Transverse colon (tissue), 4 donors: ENCODE results near the gene CHIA. TPM values are rescaled to one million over a fixed set of nuclear protein-coding genes. Genes with fewer than 3 reads are reported as not detected.

Source experiments
- DNase-seq: peaks from one replicate; pipeline ENCODE4 v3.0.0-alpha.2; 2019
- H3K27ac ChIP-seq, 4 donors: fragments of 200-600 bp; sonication (generic); 2 replicates each; pipeline ENCODE4 v1.5.1; 2016 to 2018; ENCODE audit warnings: inconsistent platforms in 4 of 4
- H3K27me3 ChIP-seq: fragments of 200-600 bp; sonication (generic); 2 replicates; pipeline ENCODE4 v1.5.1; 2017; ENCODE audit warnings: inconsistent platforms
- H3K36me3 ChIP-seq, 4 donors: fragments of 200-600 bp; sonication (generic); 2 replicates each; pipeline ENCODE4 v1.5.1; 2017 to 2019; ENCODE audit warnings: inconsistent platforms in 4 of 4
- H3K4me1 ChIP-seq, 4 donors: fragments of 200-600 bp; sonication (generic); 2 replicates each; pipeline ENCODE4 v1.5.1; 2017 to 2020; ENCODE audit warnings: inconsistent platforms in 4 of 4
- H3K4me3 ChIP-seq, 4 donors: fragments of 200-600 bp; sonication (generic); 1 replicate in 1 of 4; 2 replicates in 3 of 4; pipeline versions ENCODE4 v1.5.1 to v1.6.1; 2017 to 2019; ENCODE audit warnings: inconsistent platforms in 4 of 4
- H3K9me3 ChIP-seq, 2 donors: fragments of 200-600 bp; sonication (generic); 2 replicates each; pipeline ENCODE4 v1.5.1; 2017 to 2019; ENCODE audit warnings: inconsistent platforms in 2 of 2
- CTCF ChIP-seq, 5 experiments: fragments of 200-600 bp in 3 of 5; fragments of 450-650 bp in 2 of 5; sonication (generic) in 3 of 5; IDR thresholded peaks; 1 replicate in 2 of 5; 2 replicates in 3 of 5; pipeline ENCODE4 v1.5.1; 2016 to 2017; ENCODE audit warnings: antibody characterized with exemption in 5 of 5, inconsistent platforms in 3 of 5, mild to moderate bottlenecking in 2 of 5, moderate library complexity in 1 of 5
- EP300 ChIP-seq: sonication (generic); formaldehyde crosslinking; IDR thresholded peaks from one replicate; pipeline ENCODE4 v1.6.1; 2017; ENCODE audit warnings: antibody characterized with exemption, low read depth
- POLR2A ChIP-seq: fragments of 450-650 bp; IDR thresholded peaks from one replicate; pipeline ENCODE4 v1.6.1; 2016; ENCODE audit warnings: antibody characterized with exemption, mild to moderate bottlenecking, moderate library complexity
- POLR2AphosphoS5 ChIP-seq, 3 donors: sonication (generic); formaldehyde crosslinking; IDR thresholded peaks; one replicate each; pipeline ENCODE4 v1.6.1; 2016; ENCODE audit warnings: antibody characterized with exemption in 3 of 3
- WGBS, 2 donors: methylation state at CpG; one replicate each; pipeline ENCODE4 v1.1.5; 2018; ENCODE audit warnings: low coverage in 1 of 2; 5-methylcytosine and 5-hydroxymethylcytosine counted together
- in situ Hi-C, 4 donors: fragments of 200-750 bp; cut with MboI; loops; one replicate each; pipeline versions ENCODE4 v1.15.0 to v1.15.1; 2017; ENCODE audit warnings: low sequenced_read_pairs in 3 of 4, low pct_ligation_motif_present in 1 of 4, low pct_unique_long_range_greater_than_20kb in 1 of 4
- intact Hi-C: fragments of 100-400 bp; cut with DNase I; formaldehyde crosslinking; loops from one replicate; pipeline ENCODE4 v1.15.1; 2023; ENCODE audit warnings: low total_unique reads
- small RNA-seq, 4 donors: library from RNA; depleted of rRNA; stranded (forward); fragments of <200 nt; gene quantifications; one replicate each; pipeline ENCODE3, GENCODE V24; 2016
- total RNA-seq, 4 donors: library from RNA; depleted of rRNA; stranded (reverse); fragments of >200 nt; gene quantifications; one replicate each; pipeline ENCODE4 v1.1.0, GENCODE V29; 2016

Gene CHIA
- total RNA-seq, 4 donors from 2014 or later = not detected

- Histone ChIP-seq H3K4me1 (no peaks in the 10 kb centered on the region), H3K36me3 (no peaks in the 10 kb centered on the region), H3K27me3 (peaks cover 5% of the 10 kb centered on the region), H3K4me3 (no peak overlapping the region), H3K9me3 (no peaks in the 10 kb centered on the region), H3K27ac (no peak overlapping the region)
- intact Hi-C loops (loop anchor here (2.0 kb wide), 1 partner anchor 53 kb away; no protein-coding TSS in a partner anchor), in situ Hi-C loops (no loop called here)
- no peak for DNase-seq
- WGBS, 2 donors = 58 to 62% methylated on average over 1 of the region's 1 CpG
- no peak for TF ChIP-seq POLR2A
Measured at GRCh38 chr1:111366256-111366655, 75.6 kb downstream of the CHIA start.

- no peak for TF ChIP-seq EP300
- TF ChIP-seq CTCF (IDR thresholded peaks at IDR 0.05) = no peak
- TF ChIP-seq POLR2A = no peak
- no peak for TF ChIP-seq POLR2AphosphoS5 (IDR thresholded peaks at IDR 0.05)
- intact Hi-C loops (no loop called here), in situ Hi-C loops (no loop called here)
- no peaks in the 10 kb centered on the region for H3K9me3 ChIP-seq
- DNase-seq = no peak
- no peaks in the 10 kb centered on the region for H3K36me3 ChIP-seq
- H3K4me3 ChIP-seq = no peak overlapping the region
- 66% methylated on average over 2 of the region's 2 CpGs; no CpG with 5 or more reads in 1 of the 2 donors for WGBS, 2 donors
- H3K27me3 ChIP-seq = peaks cover 14% of the 10 kb centered on the region
- H3K4me1 ChIP-seq = no peaks in the 10 kb centered on the region
- H3K27ac ChIP-seq = no peak overlapping the region
Measured at GRCh38 chr1:111369177-111369576, 78.5 kb downstream of the CHIA start.

GRCh38 chr1:111369645-111370044 is 79.0 kb downstream of the CHIA start:
- Histone ChIP-seq H3K27me3 (peaks cover 17% of the 10 kb centered on the region), H3K4me3 (no peak overlapping the region), H3K9me3 (no peaks in the 10 kb centered on the region), H3K4me1 (no peaks in the 10 kb centered on the region), H3K27ac (no peak overlapping the region), H3K36me3 (no peaks in the 10 kb centered on the region)
- DNase-seq = no peak
- intact Hi-C loops (no loop called here), in situ Hi-C loops (no loop called here)
- 40 to 66% methylated on average over 3 of the region's 3 CpGs for WGBS, 2 donors
- TF ChIP-seq EP300 = no peak
- no peak for TF ChIP-seq POLR2A
- TF ChIP-seq POLR2AphosphoS5 (IDR thresholded peaks at IDR 0.05) = no peak
- TF ChIP-seq CTCF (IDR thresholded peaks at IDR 0.05) = no peak

Small RNAs within 50 kb of the gene (small RNA-seq; reads per million reads assigned to genes)
- 0 reads per million in 4 donors for gene AL356387.2

Other genes starting within 250 kb of the CHIA start
- gene DRAM2, start 150.8 kb upstream of the CHIA start, total RNA-seq = 100 to 1,000 TPM in 1 of 4 donors, 10 to 100 TPM in 3; 36.2 to 116 (median 81.7) TPM
- 10 to 100 TPM; 11.2 to 55.6 (median 26.9) TPM for gene CEPT1, start 150.6 kb upstream of the CHIA start, total RNA-seq
- gene DENND2D, start 90.2 kb upstream of the CHIA start, total RNA-seq = 10 to 100 TPM; 43.4 to 61.0 (median 50.7) TPM
- gene CHI3L2, start 63.1 kb upstream of the CHIA start, total RNA-seq = 1 to 10 TPM in 1 of 4 donors, under 1 TPM in 1, not detected in 2; 0.82 to 2.7 TPM
- gene OVGP1, start 136.9 kb downstream of the CHIA start, total RNA-seq = 1 to 10 TPM in 3 of 4 donors, not detected in 1; 2.3 to 9.0 (median 6.7) TPM
- 10 to 100 TPM; 10.7 to 46.0 (median 21.8) TPM for gene WDR77, start 158.4 kb downstream of the CHIA start, total RNA-seq
- gene ATP5PB, start 158.6 kb downstream of the CHIA start, total RNA-seq = 100 to 1,000 TPM in 2 of 4 donors, 10 to 100 TPM in 2; 60.3 to 334 (median 211) TPM
- 10 to 100 TPM in 2 of 4 donors, 1 to 10 TPM in 1, not detected in 1; 9.1 to 13.1 (median 12.9) TPM for gene C1orf162, start 183.1 kb downstream of the CHIA start, total RNA-seq
- gene ADORA3, start 212.8 kb downstream of the CHIA start, total RNA-seq = 1 to 10 TPM in 2 of 4 donors, not detected in 2; 2.9 to 5.7 TPM
- gene TMIGD3, start 212.8 kb downstream of the CHIA start, total RNA-seq = under 1 TPM in 2 of 4 donors, not detected in 2; 0.27 to 0.95 TPM